Uterus (tissue), 4 donors: ENCODE data around the gene ANXA6. TPM values are rescaled to one million over a fixed set of nuclear protein-coding genes. Genes with fewer than 3 reads are reported as not detected.
A peak's percentile ranks its signal among the peaks of the same experiment; 100 is the strongest.

Experiments used
- DNase-seq, 2 donors: peaks; one replicate each; pipeline ENCODE4 v3.0.0-alpha.2; 2019 to 2020
- H3K27ac ChIP-seq, 2 donors: fragments of 200-600 bp; sonication (generic); 1 replicate in 1 of 2; 2 replicates in 1 of 2; pipeline ENCODE4 v1.5.1; 2016 to 2018
- H3K27me3 ChIP-seq, 2 donors: fragments of 200-600 bp; sonication (generic); one replicate each; pipeline ENCODE4 v1.5.1; 2018 to 2019; ENCODE audit warnings: control low read depth in 1 of 2
- H3K36me3 ChIP-seq, 2 donors: fragments of 200-600 bp; sonication (generic); one replicate each; pipeline ENCODE4 v1.5.1; 2019; ENCODE audit warnings: control low read depth in 1 of 2
- H3K4me1 ChIP-seq, 2 donors: fragments of 200-600 bp; sonication (generic); one replicate each; pipeline ENCODE4 v1.5.1; 2018 to 2019; ENCODE audit warnings: control low read depth in 1 of 2
- H3K4me3 ChIP-seq, 2 donors: fragments of 200-600 bp; sonication (generic); 1 replicate in 1 of 2; 2 replicates in 1 of 2; pipeline ENCODE4 v1.5.1; 2018 to 2019; ENCODE audit warnings: mild to moderate bottlenecking in 1 of 2
- H3K9me3 ChIP-seq, 2 donors: fragments of 200-600 bp; sonication (generic); one replicate each; pipeline ENCODE4 v1.5.1; 2019; ENCODE audit warnings: control low read depth in 1 of 2
- CTCF ChIP-seq, 4 experiments: fragments of 200-600 bp in 2 of 4; fragments of 450-650 bp in 2 of 4; sonication (generic) in 2 of 4; IDR thresholded peaks; one replicate each; pipeline ENCODE4 v1.5.1; 2016 to 2019; ENCODE audit warnings: antibody characterized with exemption in 4 of 4, mild to moderate bottlenecking in 2 of 4, moderate library complexity in 1 of 4
- POLR2A ChIP-seq, 2 donors: fragments of 450-650 bp; IDR thresholded peaks; one replicate each; pipeline ENCODE4 v1.6.1; 2016; ENCODE audit warnings: antibody characterized with exemption in 2 of 2, mild to moderate bottlenecking in 1 of 2, moderate library complexity in 1 of 2
- intact Hi-C: fragments of 100-400 bp; cut with DNase I; formaldehyde crosslinking; loops from one replicate; pipeline ENCODE4 v1.15.1; 2023; ENCODE audit warnings: low total_unique reads
- total RNA-seq, 4 donors: library from RNA; depleted of rRNA in 3 of 4; stranded (reverse); fragments of >200 nt in 3 of 4; gene quantifications; one replicate each; pipeline versions ENCODE4 v1.1.0 to v1.2.4, GENCODE V29; 2014 to 2023
- donor health status: DM: yes; HTN: yes; CAD: no.

ANXA6 gene
- total RNA-seq = 100 to 1,000 TPM; 131 to 346 (median 252) TPM

- H3K9me3 ChIP-seq = no peaks in the 10 kb centered on the region
- TF ChIP-seq POLR2A (IDR thresholded peaks at IDR 0.05) = peak; percentile 67 to 70
- TF ChIP-seq CTCF (IDR thresholded peaks at IDR 0.05) = no peak
- H3K27ac ChIP-seq = peak within 1 kb of the TSS; percentile 88 to 93
- intact Hi-C loops = no loop called here
- DNase-seq = peak; percentile 82 to 85
- H3K27me3 ChIP-seq = no peaks in the 10 kb centered on the region
- H3K4me1 ChIP-seq = peaks cover 6 to 8% of the 10 kb centered on the region in 2 donors
- no peaks in the 10 kb centered on the region for H3K36me3 ChIP-seq
- peak within 1 kb of the TSS; percentile 68 to 85 for H3K4me3 ChIP-seq
Observed at GRCh38 chr5:151157426-151158286, at the start of gene ANXA6. Gene ANXA6 (minus strand): TSS chr5:151157779. CDS start chr5:151147901, 9,878 bp downstream.

- no peak for DNase-seq
- H3K27ac ChIP-seq = no peak overlapping the region
- H3K27me3 ChIP-seq = no peaks in the 10 kb centered on the region
- intact Hi-C loops = no loop called here
- no peaks in the 10 kb centered on the region for H3K36me3 ChIP-seq
- TF ChIP-seq CTCF (IDR thresholded peaks at IDR 0.05) (no peak), POLR2A (IDR thresholded peaks at IDR 0.05) (no peak)
- H3K4me3 ChIP-seq = no peak overlapping the region
- H3K4me1 ChIP-seq = no peaks in the 10 kb centered on the region
- H3K9me3 ChIP-seq = no peaks in the 10 kb centered on the region
Observed at GRCh38 chr5:151205411-151205810, 47.8 kb upstream of the ANXA6 start.

- Histone ChIP-seq H3K4me1 (no peaks in the 10 kb centered on the region), H3K27ac (no peak overlapping the region), H3K4me3 (no peak overlapping the region), H3K27me3 (no peaks in the 10 kb centered on the region), H3K36me3 (no peaks in the 10 kb centered on the region), H3K9me3 (no peaks in the 10 kb centered on the region)
- DNase-seq = no peak
- intact Hi-C loops = no loop called here
- TF ChIP-seq CTCF (IDR thresholded peaks at IDR 0.05) (no peak), POLR2A (IDR thresholded peaks at IDR 0.05) (no peak)
Observed at GRCh38 chr5:151204051-151204450, 46.5 kb upstream of the ANXA6 start.

GRCh38 chr5:151202381-151203139 is 45.0 kb upstream of the ANXA6 start:
- TF ChIP-seq POLR2A (IDR thresholded peaks at IDR 0.05) (no peak), CTCF (IDR thresholded peaks at IDR 0.05) (no peak)
- Histone ChIP-seq H3K4me1 (no peaks in the 10 kb centered on the region), H3K27me3 (no peaks in the 10 kb centered on the region), H3K9me3 (no peaks in the 10 kb centered on the region), H3K27ac (no peak overlapping the region), H3K36me3 (no peaks in the 10 kb centered on the region), H3K4me3 (no peak overlapping the region)
- intact Hi-C loops = no loop called here
- DNase-seq = no peak
